Neural crest cell (in vitro differentiated cells): Measurements from ENCODE around the gene TFEB. TPM values are rescaled to one million over a fixed set of nuclear protein-coding genes. Genes with fewer than 3 reads are reported as not detected.

Experiments
- DNase-seq: peaks from one replicate; pipeline ENCODE4 v3.0.0; 2021; ENCODE audit warnings: low read depth, mixed read lengths, low spot score
- H3K27ac Mint-ChIP-seq: one replicate; pipeline ENCODE4 v1.8.0; 2021; ENCODE audit warnings: mild to moderate bottlenecking, mixed read lengths; ENCODE audit not compliant: unreplicated experiment
- H3K27me3 Mint-ChIP-seq: 2 replicates; pipeline ENCODE4 v1.8.0; 2021; ENCODE audit warnings: low read depth, mild to moderate bottlenecking, mixed read lengths
- H3K36me3 Mint-ChIP-seq: 2 replicates; pipeline ENCODE4 v1.8.0; 2021; ENCODE audit warnings: low read depth, mild to moderate bottlenecking, mixed read lengths
- H3K4me1 Mint-ChIP-seq: 2 replicates; pipeline ENCODE4 v1.8.0; 2021; ENCODE audit warnings: mixed read lengths
- H3K4me3 Mint-ChIP-seq: one replicate; pipeline ENCODE4 v1.8.0; 2021; ENCODE audit warnings: mild to moderate bottlenecking, mixed read lengths
- H3K9me3 Mint-ChIP-seq: 2 replicates; pipeline ENCODE4 v1.8.0; 2021; ENCODE audit warnings: mixed read lengths
- total RNA-seq: library from RNA; stranded (reverse); gene quantifications from 2 replicates; pipeline ENCODE4 v1.2.1, GENCODE V29; 2021
- TF ChIP-seq, protein P1 (sequence below): fragments of 200-600 bp; sonication (generic); conservative IDR thresholded peaks from 2 replicates; pipeline ENCODE4 v1.5.0; 2021; ENCODE audit warnings: antibody characterized with exemption, mild to moderate bottlenecking

The TFEB gene
- total RNA-seq, 1 donor from 2014 or later: 1.3 TPM

DNA sequence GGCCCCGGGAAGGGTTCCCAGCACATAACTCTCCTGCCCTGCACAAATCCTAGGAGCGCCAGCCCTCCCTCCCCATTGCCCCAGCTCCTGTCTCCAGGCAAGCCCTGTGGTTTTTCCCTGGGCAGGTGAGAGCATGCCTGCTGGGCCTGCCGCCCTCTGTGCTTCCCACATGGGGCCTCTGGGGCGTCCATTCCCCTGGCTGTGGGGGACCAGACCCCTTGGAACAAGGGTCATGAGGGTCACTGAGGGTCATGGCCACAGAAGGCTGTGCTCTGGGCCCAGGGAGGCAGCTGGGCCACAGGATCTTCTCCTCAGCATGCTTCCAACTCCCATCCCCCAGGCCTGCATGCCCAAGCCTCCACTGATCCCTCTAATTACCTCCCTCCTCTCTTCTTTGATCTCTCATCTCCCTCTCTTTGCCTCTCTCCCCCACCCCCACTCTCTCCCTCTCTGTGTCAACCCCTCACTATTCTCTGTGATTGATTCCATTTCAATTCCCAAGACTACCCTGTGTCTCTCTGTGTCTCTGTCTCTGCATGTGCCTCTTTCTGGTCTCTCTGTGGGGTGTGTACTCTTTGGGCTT is 91.0 kb downstream of the TFEB start:
- H3K36me3 Mint-ChIP-seq: peaks cover 3% of the 10 kb centered on the region
- H3K4me1 Mint-ChIP-seq: peaks cover 52% of the 10 kb centered on the region
- H3K27ac Mint-ChIP-seq: peak overlapping the region; percentile 71
- DNase-seq: no peak
- TF ChIP-seq, protein P1, sequence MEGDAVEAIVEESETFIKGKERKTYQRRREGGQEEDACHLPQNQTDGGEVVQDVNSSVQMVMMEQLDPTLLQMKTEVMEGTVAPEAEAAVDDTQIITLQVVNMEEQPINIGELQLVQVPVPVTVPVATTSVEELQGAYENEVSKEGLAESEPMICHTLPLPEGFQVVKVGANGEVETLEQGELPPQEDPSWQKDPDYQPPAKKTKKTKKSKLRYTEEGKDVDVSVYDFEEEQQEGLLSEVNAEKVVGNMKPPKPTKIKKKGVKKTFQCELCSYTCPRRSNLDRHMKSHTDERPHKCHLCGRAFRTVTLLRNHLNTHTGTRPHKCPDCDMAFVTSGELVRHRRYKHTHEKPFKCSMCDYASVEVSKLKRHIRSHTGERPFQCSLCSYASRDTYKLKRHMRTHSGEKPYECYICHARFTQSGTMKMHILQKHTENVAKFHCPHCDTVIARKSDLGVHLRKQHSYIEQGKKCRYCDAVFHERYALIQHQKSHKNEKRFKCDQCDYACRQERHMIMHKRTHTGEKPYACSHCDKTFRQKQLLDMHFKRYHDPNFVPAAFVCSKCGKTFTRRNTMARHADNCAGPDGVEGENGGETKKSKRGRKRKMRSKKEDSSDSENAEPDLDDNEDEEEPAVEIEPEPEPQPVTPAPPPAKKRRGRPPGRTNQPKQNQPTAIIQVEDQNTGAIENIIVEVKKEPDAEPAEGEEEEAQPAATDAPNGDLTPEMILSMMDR: no peak
- peak overlapping the region; percentile 68 for H3K4me3 Mint-ChIP-seq
- peaks cover 10% of the 10 kb centered on the region for H3K27me3 Mint-ChIP-seq
- no peaks in the 10 kb centered on the region for H3K9me3 Mint-ChIP-seq

DNA sequence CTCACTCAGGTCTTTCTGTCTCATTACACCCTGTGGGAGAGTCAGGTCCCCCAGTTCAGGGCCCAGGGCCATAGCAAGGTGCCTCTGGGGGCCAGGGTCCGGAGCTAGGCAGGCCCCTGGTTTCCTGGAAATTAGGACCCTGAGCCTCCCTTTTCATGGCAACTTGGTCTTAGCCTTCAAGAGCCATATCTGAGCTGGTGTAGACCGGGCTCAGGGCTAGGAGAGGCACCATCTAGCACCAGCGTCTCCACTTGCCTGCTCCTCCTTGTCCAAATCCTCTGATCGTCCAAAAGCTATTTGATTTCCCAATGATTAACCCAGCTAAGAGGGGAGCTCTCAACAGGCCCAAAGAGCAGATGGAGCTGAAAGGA is 91.5 kb downstream of the TFEB start:
- Mint-ChIP-seq H3K36me3 (peaks cover 3% of the 10 kb centered on the region), H3K4me3 (peak overlapping the region; percentile 68), H3K27me3 (peaks cover 15% of the 10 kb centered on the region), H3K9me3 (no peaks in the 10 kb centered on the region), H3K27ac (peak overlapping the region; percentile 50), H3K4me1 (peaks cover 57% of the 10 kb centered on the region)
- no peak for DNase-seq
- TF ChIP-seq, protein P1: no peak

DNA sequence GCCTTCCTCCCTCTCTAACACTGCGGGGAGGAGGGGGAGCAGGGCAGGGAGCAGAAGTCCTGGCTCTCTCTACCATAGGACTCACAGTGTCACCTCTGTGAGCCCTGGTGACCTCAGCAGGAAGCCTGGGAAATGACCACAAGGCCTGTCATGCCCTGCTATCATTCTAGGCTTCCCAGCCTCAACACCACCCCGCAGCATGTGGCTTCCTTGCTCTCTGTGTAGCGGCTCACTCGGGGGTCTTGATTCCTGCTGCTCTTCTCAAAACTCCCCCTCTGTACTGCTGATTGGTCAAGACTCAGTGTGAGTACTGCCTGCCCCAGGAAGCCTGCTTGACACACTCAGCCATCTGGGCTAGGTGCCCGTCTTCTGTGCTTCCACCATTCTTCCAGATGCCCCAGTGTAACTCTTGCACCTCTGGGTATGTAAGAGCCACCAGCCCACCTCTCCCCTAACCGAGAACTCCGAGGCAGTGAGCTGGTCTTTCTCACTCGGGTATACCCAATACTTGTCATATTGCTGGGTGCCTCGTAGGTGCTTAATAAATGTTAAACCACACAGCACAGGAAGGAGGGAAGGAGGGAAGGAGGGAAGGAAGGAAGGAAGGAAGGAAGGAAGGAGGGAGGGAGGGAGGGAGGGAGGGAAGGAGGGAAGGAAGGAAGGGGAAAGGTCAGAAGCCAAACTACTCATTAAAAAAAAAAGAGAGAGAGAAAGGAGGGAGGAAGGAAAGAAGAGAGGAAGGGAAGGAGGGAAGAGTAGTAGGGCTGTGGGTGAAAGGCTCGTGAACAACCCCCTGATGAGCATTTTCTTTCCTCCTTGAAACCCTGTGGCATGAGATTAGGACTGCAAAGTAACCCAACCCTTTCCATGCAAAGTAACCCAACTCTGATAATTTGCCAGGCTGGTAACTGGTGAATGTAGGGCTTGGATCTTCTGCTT is 92.2 kb downstream of the TFEB start:
- DNase-seq: no peak
- Mint-ChIP-seq H3K4me3 (peak overlapping the region; percentile 85), H3K36me3 (peaks cover 2% of the 10 kb centered on the region), H3K4me1 (peaks cover 58% of the 10 kb centered on the region), H3K27me3 (peaks cover 17% of the 10 kb centered on the region), H3K9me3 (no peaks in the 10 kb centered on the region), H3K27ac (peak overlapping the region; percentile 50)
- TF ChIP-seq, protein P1: no peak

DNA sequence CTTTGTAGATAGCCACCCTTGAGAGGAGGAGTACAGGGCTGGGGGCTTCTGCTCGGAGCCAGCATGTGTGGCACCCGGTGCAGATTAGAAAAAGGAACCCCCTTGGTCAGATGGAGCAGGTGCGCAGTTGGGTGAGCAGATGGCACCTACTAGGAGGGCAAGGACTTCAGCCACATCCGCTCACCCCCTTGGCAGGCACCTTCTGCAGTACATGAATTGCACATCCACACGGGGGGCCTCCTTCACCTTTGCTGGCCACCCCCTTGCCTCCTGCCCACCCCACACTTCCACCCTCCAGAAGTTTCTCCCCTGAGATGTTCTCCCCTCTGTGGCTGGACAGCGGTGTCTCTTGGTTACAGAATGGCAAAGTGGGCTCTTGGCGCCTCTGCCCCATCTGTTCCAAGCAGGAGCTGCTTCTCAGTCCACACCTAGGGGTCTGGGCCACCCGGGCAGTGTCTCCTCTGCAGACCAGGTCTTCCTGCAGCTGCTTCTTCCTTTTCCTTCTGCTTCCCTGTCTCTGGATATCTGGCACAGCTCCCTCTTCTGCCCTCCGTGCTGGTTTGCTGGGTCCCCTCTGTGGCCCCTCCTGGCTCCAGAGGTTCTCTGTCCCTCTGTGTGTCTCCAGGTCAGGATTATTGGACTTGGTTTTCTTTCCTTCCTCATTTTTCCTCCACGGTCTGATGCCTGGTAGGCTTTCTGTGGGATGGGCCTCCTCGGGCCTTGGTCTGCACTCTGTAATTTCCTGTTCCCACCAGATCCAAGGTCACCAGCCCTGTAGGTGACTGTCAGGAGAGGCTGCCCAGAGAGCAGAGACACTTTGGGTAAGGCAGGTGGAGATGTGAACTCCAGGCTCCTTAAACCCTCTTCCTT is 93.1 kb downstream of the TFEB start:
- DNase-seq: no peak
- H3K27me3 Mint-ChIP-seq: peaks cover 25% of the 10 kb centered on the region
- peak overlapping the region; percentile 85 for H3K4me3 Mint-ChIP-seq
- TF ChIP-seq, protein P1: no peak
- no peaks in the 10 kb centered on the region for H3K36me3 Mint-ChIP-seq
- peaks cover 64% of the 10 kb centered on the region for H3K4me1 Mint-ChIP-seq
- H3K9me3 Mint-ChIP-seq: no peaks in the 10 kb centered on the region
- no peak overlapping the region for H3K27ac Mint-ChIP-seq

DNA sequence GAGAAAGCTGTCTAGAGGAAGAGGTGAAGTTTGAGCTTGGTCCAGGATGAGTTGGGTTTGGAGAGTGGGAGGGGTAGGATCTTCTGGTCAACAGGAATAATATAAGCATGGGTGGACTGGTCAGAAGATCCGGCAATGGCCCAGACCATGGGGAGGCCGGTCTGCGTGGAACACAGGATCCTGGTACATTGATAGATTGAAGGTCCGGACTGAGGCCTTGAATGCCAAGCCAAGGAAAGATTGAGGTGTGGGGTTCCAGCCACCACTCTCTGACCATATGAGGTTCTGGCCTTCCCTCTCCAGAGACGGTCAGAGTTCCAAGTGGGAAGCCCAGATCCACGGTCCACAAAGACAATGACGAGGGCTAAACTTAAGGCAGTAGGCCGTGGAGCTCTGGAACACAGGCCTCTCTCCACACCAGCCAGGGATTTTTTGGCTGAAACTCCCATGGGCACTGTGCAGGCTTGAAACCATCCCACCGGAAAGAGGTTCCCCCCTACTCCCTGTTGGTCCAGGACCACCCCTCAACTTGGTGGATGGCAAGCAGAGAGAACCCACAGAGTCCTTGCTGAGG is 94.0 kb downstream of the TFEB start:
- DNase-seq: no peak
- no peaks in the 10 kb centered on the region for H3K9me3 Mint-ChIP-seq
- TF ChIP-seq, protein P1: no peak
- H3K4me1 Mint-ChIP-seq: peaks cover 64% of the 10 kb centered on the region
- peaks cover 31% of the 10 kb centered on the region for H3K27me3 Mint-ChIP-seq
- no peak overlapping the region for H3K27ac Mint-ChIP-seq
- no peaks in the 10 kb centered on the region for H3K36me3 Mint-ChIP-seq
- peak overlapping the region; percentile 68 for H3K4me3 Mint-ChIP-seq
